Lower leg skin (tissue), 3 donors: ENCODE data around the gene PSMB3.

Experiments
- POLR2A ChIP-seq, 2 donors: fragments of 450-650 bp; IDR thresholded peaks; one replicate each; pipeline ENCODE4 v1.6.1; 2016 to 2017; ENCODE audit warnings: antibody characterized with exemption in 2 of 2, mild to moderate bottlenecking in 1 of 2, moderate library complexity in 1 of 2
- TF ChIP-seq, protein P1 (sequence below), 3 donors: fragments of 450-650 bp; IDR thresholded peaks; one replicate each; pipeline ENCODE4 v1.5.1; 2016; ENCODE audit warnings: antibody characterized with exemption in 3 of 3, mild to moderate bottlenecking in 3 of 3, moderate library complexity in 2 of 3

DNA sequence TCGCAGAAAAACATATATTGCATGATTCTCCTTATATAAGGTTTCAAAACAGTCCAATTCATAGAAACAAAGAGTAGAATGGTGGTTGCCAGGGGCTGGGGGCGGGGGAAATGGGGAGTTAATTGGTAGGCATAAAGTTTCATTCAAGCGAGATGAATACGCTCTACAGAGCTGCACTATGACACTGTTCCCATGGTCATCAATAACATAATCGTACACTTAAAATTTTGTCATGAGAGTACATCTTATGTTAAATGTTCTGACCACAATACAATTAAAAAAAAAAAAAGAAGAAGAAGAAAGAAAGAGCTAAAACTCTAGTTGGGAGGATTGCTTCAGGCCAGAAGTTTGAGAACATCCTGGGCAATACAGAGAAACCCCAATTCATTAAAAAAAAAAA is 41.7 kb downstream of the PSMB3 start:
- TF ChIP-seq, protein P1, sequence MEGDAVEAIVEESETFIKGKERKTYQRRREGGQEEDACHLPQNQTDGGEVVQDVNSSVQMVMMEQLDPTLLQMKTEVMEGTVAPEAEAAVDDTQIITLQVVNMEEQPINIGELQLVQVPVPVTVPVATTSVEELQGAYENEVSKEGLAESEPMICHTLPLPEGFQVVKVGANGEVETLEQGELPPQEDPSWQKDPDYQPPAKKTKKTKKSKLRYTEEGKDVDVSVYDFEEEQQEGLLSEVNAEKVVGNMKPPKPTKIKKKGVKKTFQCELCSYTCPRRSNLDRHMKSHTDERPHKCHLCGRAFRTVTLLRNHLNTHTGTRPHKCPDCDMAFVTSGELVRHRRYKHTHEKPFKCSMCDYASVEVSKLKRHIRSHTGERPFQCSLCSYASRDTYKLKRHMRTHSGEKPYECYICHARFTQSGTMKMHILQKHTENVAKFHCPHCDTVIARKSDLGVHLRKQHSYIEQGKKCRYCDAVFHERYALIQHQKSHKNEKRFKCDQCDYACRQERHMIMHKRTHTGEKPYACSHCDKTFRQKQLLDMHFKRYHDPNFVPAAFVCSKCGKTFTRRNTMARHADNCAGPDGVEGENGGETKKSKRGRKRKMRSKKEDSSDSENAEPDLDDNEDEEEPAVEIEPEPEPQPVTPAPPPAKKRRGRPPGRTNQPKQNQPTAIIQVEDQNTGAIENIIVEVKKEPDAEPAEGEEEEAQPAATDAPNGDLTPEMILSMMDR (IDR thresholded peaks at IDR 0.05): no peak
- no peak for TF ChIP-seq POLR2A (IDR thresholded peaks at IDR 0.05)
